ENCODE data around the gene PROKR2. TPM values are rescaled to one million over a fixed set of nuclear protein-coding genes. Genes with fewer than 3 reads are reported as not detected.

Gene PROKR2
- total RNA-seq, 6 experiments from 2014 or later: not detected

DNA sequence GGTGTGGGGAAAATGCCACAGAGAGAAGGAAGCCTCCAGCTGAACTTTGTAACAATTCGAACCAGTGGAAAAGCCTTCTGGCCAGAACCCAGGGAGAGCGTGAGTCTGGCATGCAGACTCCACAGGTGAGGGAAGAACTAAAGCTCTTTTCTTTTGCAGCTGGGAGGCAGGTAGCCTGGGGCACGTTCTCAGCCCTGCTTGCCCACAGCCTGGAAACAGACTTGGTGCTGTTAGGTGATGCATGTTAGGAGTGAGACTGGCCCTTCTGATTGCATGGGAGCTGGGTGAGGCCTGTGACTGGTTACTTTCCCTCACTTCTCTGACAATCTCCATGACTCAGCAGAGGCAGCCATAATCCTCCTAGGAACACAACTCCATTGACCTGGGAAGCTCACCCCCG, 34.2 kb downstream of the PROKR2 start:
- no peak overlapping the region for H3K27ac Mint-ChIP-seq
- no peak overlapping the region for H3K4me3 Mint-ChIP-seq
- peaks cover 2% of the 10 kb centered on the region for H3K27me3 Mint-ChIP-seq (ENCODE audit: insufficient read depth)
- H3K4me1 Mint-ChIP-seq (ENCODE audit: low read depth): no peaks in the 10 kb centered on the region
- no peak for DNase-seq
- peaks cover 6% of the 10 kb centered on the region; the same call in 1 of the 2 replicates for H3K9me3 Mint-ChIP-seq
- TF ChIP-seq, protein P1, sequence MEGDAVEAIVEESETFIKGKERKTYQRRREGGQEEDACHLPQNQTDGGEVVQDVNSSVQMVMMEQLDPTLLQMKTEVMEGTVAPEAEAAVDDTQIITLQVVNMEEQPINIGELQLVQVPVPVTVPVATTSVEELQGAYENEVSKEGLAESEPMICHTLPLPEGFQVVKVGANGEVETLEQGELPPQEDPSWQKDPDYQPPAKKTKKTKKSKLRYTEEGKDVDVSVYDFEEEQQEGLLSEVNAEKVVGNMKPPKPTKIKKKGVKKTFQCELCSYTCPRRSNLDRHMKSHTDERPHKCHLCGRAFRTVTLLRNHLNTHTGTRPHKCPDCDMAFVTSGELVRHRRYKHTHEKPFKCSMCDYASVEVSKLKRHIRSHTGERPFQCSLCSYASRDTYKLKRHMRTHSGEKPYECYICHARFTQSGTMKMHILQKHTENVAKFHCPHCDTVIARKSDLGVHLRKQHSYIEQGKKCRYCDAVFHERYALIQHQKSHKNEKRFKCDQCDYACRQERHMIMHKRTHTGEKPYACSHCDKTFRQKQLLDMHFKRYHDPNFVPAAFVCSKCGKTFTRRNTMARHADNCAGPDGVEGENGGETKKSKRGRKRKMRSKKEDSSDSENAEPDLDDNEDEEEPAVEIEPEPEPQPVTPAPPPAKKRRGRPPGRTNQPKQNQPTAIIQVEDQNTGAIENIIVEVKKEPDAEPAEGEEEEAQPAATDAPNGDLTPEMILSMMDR (IDR thresholded peaks at IDR 0.05): no peak
- no peaks in the 10 kb centered on the region for H3K36me3 Mint-ChIP-seq (ENCODE audit: low read depth)

DNA sequence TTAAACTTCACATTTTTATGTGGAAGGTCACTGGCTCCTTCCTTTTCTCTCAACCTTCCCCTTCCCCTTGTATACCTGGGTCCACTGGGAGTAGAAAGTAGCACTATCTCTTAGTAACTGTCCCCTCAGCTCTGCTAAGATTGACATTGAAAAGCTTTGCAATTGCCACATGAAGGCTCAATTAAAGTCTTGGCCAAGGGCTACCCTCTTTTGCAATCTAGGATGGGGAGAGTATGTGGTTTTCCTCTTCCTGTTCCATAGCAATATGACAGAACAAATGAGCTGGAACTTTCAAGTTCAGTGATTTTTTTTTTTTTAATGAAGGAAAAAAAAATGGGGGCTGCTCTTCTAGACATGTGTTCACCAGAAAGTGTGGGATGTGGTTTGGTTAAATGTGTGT, 37.1 kb downstream of the PROKR2 start:
- no peaks in the 10 kb centered on the region for H3K4me1 Mint-ChIP-seq (ENCODE audit: low read depth)
- H3K4me3 Mint-ChIP-seq: no peak overlapping the region
- peaks cover 2% of the 10 kb centered on the region for H3K27me3 Mint-ChIP-seq (ENCODE audit: insufficient read depth)
- H3K27ac Mint-ChIP-seq: no peak overlapping the region
- H3K36me3 Mint-ChIP-seq (ENCODE audit: low read depth): no peaks in the 10 kb centered on the region
- H3K9me3 Mint-ChIP-seq: no peaks in the 10 kb centered on the region
- no peak for DNase-seq
- TF ChIP-seq, protein P1 (IDR thresholded peaks at IDR 0.05): no peak

GRCh38 chr20:5272268-5272667, 44.5 kb downstream of the PROKR2 start:
- H3K4me1 Mint-ChIP-seq (ENCODE audit: low read depth): no peaks in the 10 kb centered on the region
- H3K27ac Mint-ChIP-seq: no peak overlapping the region
- H3K9me3 Mint-ChIP-seq: no peaks in the 10 kb centered on the region
- H3K27me3 Mint-ChIP-seq (ENCODE audit: insufficient read depth): peaks cover 28% of the 10 kb centered on the region
- no peak for DNase-seq
- no peak overlapping the region for H3K4me3 Mint-ChIP-seq
- TF ChIP-seq, protein P1 (IDR thresholded peaks at IDR 0.05): no peak
- no peaks in the 10 kb centered on the region for H3K36me3 Mint-ChIP-seq (ENCODE audit: low read depth)

- no peaks in the 10 kb centered on the region for H3K36me3 Mint-ChIP-seq (ENCODE audit: low read depth)
- no peak overlapping the region for H3K27ac Mint-ChIP-seq
- H3K9me3 Mint-ChIP-seq: no peaks in the 10 kb centered on the region
- TF ChIP-seq, protein P1 (IDR thresholded peaks at IDR 0.05): no peak
- peaks cover 28% of the 10 kb centered on the region for H3K27me3 Mint-ChIP-seq (ENCODE audit: insufficient read depth)
- no peaks in the 10 kb centered on the region for H3K4me1 Mint-ChIP-seq (ENCODE audit: low read depth)
- no peak for DNase-seq
- H3K4me3 Mint-ChIP-seq: no peak overlapping the region
Measured at GRCh38 chr20:5270603-5271002, 46.2 kb downstream of the PROKR2 start.

GRCh38 chr20:5268449-5268848, 48.3 kb downstream of the PROKR2 start:
- Mint-ChIP-seq H3K9me3 (no peaks in the 10 kb centered on the region), H3K27me3 (ENCODE audit: insufficient read depth) (peaks cover 26% of the 10 kb centered on the region), H3K36me3 (ENCODE audit: low read depth) (no peaks in the 10 kb centered on the region), H3K4me3 (no peak overlapping the region), H3K4me1 (ENCODE audit: low read depth) (no peaks in the 10 kb centered on the region), H3K27ac (no peak overlapping the region)
- DNase-seq: no peak
- TF ChIP-seq, protein P1 (IDR thresholded peaks at IDR 0.05): no peak

GRCh38 chr20:5267092-5267491, 49.7 kb downstream of the PROKR2 start:
- Mint-ChIP-seq H3K4me3 (no peak overlapping the region), H3K36me3 (ENCODE audit: low read depth) (no peaks in the 10 kb centered on the region), H3K27ac (no peak overlapping the region), H3K27me3 (ENCODE audit: insufficient read depth) (peaks cover 22% of the 10 kb centered on the region), H3K9me3 (no peaks in the 10 kb centered on the region), H3K4me1 (ENCODE audit: low read depth) (no peaks in the 10 kb centered on the region)
- TF ChIP-seq, protein P1 (IDR thresholded peaks at IDR 0.05): no peak
- DNase-seq: no peak

Measured in HFFc6 (cell line).